ENCODE measurements around the gene FGD4.
A peak's percentile ranks its signal among the peaks of the same experiment; 100 is the strongest.

The FGD4 gene

GRCh38 chr12:32399370-32400113 is at the start of gene FGD4:
Gene FGD4 (plus strand): TSS chr12:32399558.
- peak; percentile 46 for DNase-seq

DNA sequence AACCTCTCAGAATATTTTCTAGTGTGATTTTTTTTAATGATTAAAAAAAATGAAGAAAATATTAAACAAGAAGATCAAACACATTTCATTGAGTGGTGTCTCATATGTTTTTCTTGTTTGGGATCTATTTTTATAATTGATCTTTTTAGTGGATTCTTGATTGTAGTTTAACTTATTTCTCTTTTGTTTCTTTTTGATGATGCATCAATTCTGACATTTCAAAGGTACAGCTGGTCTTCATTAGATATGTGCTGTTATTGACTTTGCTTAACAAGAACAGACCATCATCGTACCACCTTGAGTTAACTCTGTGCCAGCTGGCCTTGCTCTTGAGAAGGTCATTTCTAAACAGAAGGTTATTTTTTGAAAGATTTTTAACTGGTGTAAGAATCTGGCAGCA is 45.8 kb upstream of the FGD4 start:
- DNase-seq: no peak

DNA sequence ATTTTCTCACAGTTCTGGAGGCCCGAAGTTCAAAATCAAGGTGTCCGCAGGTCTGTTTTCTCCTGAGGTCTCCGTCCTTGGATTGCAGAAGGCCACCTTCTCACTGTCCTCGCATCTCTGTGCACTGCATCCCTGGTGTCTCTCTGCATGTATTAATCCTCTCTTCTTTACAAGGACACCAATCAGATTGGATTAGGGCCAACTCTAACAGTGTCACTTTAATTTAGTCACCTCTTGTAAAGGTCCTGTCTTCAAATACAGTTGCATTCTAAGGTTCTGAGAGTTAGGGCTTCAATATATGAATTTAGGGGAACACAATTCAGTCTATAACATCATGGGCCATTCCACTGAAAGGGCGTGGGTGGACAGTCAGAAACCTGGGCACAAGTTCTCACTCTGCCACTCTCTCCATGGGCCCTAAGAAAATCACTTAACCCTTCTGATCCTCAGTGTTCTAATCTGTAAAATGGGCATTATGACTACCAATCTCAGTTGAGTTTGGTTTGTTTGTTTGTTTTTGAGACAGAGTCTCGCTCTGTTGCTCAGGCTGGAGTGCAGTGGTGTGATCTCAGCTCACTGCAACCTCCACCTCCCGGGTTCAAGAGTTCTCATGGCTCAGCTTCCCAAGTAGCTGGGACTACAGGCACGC is 41.6 kb upstream of the FGD4 start:
- no peak for DNase-seq

- DNase-seq: no peak
These were observed 38.4 kb upstream of the FGD4 start for GRCh38 chr12:32360956-32361355.

- no peak for DNase-seq
These were observed 36.5 kb upstream of the FGD4 start for GRCh38 chr12:32362892-32363291.

GRCh38 chr12:32365473-32366064 is 33.8 kb upstream of the FGD4 start:
- DNase-seq: peak; percentile 25

DNA sequence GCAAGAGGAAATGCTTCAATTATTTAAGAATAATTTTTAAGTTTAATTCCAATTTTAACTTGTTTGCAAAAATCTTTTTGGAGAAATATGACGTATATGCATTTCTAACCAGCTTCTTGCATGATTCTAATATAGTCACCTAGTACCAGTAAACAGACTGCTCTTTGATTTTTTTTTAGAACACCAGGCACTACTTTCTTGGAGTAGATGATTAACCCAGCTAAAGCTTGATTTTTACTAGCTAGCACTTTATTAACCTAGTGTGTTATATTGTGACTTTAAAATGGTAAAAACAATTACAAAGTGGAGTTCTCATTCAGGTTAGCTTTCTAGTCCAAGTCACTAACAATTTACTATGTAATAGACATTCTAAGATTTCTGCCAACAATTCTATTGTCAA is 32.6 kb upstream of the FGD4 start:
- DNase-seq: no peak

GRCh38 chr12:32367381-32367780 is 32.0 kb upstream of the FGD4 start:
- DNase-seq: no peak

DNA sequence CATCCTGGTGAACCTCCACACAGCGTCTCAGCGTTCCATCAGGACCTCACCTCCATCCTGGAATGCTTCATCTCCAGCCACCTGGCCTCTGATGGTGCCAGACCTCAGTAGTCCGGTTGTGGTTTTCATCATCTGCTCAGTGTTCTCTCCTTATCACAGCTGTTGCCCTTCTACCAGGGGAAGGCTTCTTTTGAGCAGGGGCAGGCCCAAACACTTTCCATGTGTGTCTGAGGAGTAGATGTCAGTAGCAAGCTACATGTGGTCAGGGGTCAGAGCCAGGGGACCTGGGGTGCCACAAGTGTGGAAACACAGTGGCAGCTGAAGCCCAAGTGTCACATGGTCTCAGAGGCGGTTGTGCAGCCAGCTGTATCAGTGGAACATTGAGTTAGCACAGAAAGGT is 30.2 kb upstream of the FGD4 start:
- no peak for DNase-seq

- DNase-seq: no peak
These were observed 21.9 kb upstream of the FGD4 start for GRCh38 chr12:32377344-32378055.

DNA sequence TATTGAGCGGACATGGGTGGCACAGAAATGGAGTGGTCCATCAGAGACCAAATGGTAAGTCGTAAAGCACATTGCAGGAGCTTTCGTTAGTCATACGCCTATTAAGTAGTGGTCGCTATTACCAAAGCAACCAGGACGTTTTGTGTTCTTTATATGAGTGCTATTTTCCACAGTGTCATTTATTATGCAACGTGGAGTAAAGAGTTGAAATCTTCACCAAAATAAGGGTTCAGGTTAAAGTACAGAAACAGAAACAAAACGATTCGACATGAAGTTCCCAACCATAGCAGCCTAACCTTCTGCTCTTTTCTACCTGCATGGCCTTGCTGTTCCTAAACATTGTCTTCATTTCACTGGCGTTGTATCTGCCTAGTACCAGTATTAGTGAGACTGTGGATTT is 20.1 kb upstream of the FGD4 start:
- DNase-seq: no peak

DNA sequence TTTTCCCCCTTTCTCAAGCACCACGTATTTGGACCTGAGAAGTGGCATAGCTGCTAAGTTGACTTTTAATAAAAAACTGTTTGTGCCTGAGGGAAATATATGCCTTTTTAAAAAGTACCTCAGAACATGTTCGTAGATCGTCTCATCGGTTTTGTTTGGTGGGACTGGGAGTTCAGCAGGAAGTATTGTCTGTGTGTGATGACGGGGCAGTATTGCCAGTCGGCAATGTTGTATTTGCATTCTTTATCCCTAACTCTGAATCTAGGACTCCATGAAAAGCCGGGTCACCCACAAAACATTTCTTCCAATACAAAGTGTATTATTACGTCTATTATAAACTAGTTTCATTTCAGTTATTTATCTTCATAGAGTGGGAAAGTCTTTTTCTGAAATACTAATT is 19.7 kb upstream of the FGD4 start:
- DNase-seq: no peak

- no peak for DNase-seq
These were observed 17.1 kb upstream of the FGD4 start for GRCh38 chr12:32382226-32382625.

GRCh38 chr12:32390572-32391219 is 8.7 kb upstream of the FGD4 start:
- peak; percentile 4 for DNase-seq

DNA sequence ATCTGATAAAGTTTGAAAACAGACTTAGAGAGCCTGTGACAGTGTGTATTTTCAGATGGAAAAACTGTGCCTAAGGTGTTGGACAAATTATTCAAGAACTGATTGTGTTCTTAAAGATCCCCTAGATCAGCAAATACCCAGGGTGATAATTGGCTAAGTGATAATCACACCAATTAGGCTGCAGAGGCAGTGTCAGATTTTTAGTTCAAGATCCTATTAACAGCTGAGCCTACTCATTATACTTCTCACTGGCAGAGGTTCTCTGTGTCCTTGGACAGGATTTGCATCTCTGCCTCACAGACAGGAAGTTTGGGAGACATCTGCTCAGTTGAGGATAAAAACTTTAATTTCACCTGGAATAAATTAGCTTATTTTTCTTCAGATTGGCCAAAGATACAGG is 4.3 kb upstream of the FGD4 start:
- no peak for DNase-seq

- no peak for DNase-seq
These were observed 1.7 kb upstream of the FGD4 start for GRCh38 chr12:32397696-32398095.

- DNase-seq: no peak
These were observed 1.2 kb upstream of the FGD4 start for GRCh38 chr12:32398181-32398580.

- no peak for DNase-seq
These were observed 465 bp upstream of the FGD4 start for GRCh38 chr12:32398816-32399369.

- DNase-seq: no peak
These were observed 835 bp downstream of the FGD4 start for GRCh38 chr12:32400114-32400672.

- DNase-seq: no peak
These were observed 1.5 kb downstream of the FGD4 start for GRCh38 chr12:32400866-32401265.

DNA sequence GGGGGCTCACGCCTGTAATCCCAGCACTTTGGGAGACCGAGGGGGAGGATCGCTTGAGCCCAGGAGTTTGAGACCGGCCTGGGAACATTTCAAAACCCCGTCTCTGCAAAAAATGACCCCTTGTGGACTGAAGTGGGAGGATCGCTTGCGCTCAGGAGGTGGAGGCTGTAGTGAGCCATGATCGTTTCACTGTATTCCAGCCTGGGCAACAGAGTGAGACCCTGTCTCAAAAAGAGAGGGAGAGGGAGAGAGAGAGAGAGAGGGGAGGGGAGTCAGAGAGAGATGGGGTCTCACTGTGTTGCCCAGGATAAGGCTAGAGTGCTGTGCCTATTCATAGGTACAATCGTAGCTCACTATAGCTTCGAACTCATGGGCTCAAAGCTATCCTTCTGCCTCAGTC is 2.8 kb downstream of the FGD4 start:
- DNase-seq: no peak

GRCh38 chr12:32402946-32403345 is 3.6 kb downstream of the FGD4 start:
- DNase-seq: no peak

- no peak for DNase-seq
These were observed 8.4 kb downstream of the FGD4 start for GRCh38 chr12:32407795-32408194.

Measured in CD4-positive, alpha-beta T cell treated with Interferon gamma for 1 hour (primary cell).